Measurements from ENCODE around the gene HLA-F.

Gene HLA-F

DNA sequence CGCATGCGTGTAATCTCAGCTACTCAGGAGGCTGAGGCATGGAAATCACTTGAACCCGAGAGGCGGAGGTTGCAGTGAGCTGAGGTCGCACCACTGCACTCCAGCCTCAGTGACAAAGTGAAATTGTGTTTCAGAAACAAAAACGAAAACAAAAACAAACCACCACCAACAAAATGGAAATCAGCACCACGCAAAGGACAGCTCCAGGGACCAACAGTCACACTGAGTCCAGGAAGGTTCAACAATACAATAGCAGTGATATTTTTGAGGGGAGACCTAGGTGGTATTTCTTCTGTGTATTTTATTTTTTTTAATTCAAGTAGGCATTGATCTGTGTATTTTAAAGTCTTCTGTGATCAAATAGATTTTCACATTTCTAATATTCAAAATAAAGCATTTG is 9.8 kb downstream of the HLA-F start:
- no peak for TF ChIP-seq EZH2 (IDR thresholded peaks at IDR 0.05; ENCODE audit: borderline replicate concordance, low read depth, low read length, severe bottlenecking)
- TF ChIP-seq, protein P1, sequence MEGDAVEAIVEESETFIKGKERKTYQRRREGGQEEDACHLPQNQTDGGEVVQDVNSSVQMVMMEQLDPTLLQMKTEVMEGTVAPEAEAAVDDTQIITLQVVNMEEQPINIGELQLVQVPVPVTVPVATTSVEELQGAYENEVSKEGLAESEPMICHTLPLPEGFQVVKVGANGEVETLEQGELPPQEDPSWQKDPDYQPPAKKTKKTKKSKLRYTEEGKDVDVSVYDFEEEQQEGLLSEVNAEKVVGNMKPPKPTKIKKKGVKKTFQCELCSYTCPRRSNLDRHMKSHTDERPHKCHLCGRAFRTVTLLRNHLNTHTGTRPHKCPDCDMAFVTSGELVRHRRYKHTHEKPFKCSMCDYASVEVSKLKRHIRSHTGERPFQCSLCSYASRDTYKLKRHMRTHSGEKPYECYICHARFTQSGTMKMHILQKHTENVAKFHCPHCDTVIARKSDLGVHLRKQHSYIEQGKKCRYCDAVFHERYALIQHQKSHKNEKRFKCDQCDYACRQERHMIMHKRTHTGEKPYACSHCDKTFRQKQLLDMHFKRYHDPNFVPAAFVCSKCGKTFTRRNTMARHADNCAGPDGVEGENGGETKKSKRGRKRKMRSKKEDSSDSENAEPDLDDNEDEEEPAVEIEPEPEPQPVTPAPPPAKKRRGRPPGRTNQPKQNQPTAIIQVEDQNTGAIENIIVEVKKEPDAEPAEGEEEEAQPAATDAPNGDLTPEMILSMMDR (IDR thresholded peaks at IDR 0.05; ENCODE audit: borderline replicate concordance, extremely low read depth, low read length, poor library complexity, severe bottlenecking): no peak
- ATAC-seq (ENCODE audit: insufficient read depth, low read depth): no peak
- no peak overlapping the region for H3K4me2 ChIP-seq (ENCODE audit: insufficient read depth, low read length)

GRCh38 chr6:29734046-29735018 is 11.1 kb downstream of the HLA-F start:
- ATAC-seq (ENCODE audit: insufficient read depth, low read depth) (no peak), DNase-seq (no peak)
- Histone ChIP-seq H3K27ac (ENCODE audit: low read length) (no peak overlapping the region), H3K9me3 (ENCODE audit: insufficient read depth, low read length, severe bottlenecking) (no peaks in the 10 kb centered on the region), H2AFZ (ENCODE audit: low read depth, low read length) (no peak overlapping the region), H3K79me2 (ENCODE audit: insufficient read depth, low read length) (no peaks in the 10 kb centered on the region), H3K4me3 (ENCODE audit: low read depth in 1 of 2, low read length in 2 of 2) (no peak overlapping the region), H3K9ac (ENCODE audit: low read depth, low read length) (no peak overlapping the region), H3K4me2 (ENCODE audit: insufficient read depth, low read length) (no peak overlapping the region), H3K36me3 (ENCODE audit: insufficient read depth, low read length) (no peaks in the 10 kb centered on the region), H4K20me1 (ENCODE audit: insufficient read depth, low read length) (no peaks in the 10 kb centered on the region), H3K4me1 (ENCODE audit: insufficient read depth, low read length) (no peaks in the 10 kb centered on the region), H3K27me3 (ENCODE audit: insufficient read depth, low read length, poor library complexity) (peaks cover 8% of the 10 kb centered on the region)
- no peak for TF ChIP-seq EZH2 (IDR thresholded peaks at IDR 0.05; ENCODE audit: borderline replicate concordance, low read depth, low read length, severe bottlenecking)
- TF ChIP-seq, protein P1 (IDR thresholded peaks at IDR 0.05; ENCODE audit: borderline replicate concordance, extremely low read depth, low read length, poor library complexity, severe bottlenecking): no peak

More for the DNA sequence above, 9.8 kb downstream of the HLA-F start:
- Histone ChIP-seq H3K36me3 (ENCODE audit: insufficient read depth, low read length) (no peaks in the 10 kb centered on the region), H3K9me3 (ENCODE audit: insufficient read depth, low read length, severe bottlenecking) (no peaks in the 10 kb centered on the region), H3K4me1 (ENCODE audit: insufficient read depth, low read length) (no peaks in the 10 kb centered on the region), H4K20me1 (ENCODE audit: insufficient read depth, low read length) (no peaks in the 10 kb centered on the region), H3K9ac (ENCODE audit: low read depth, low read length) (no peak overlapping the region), H3K79me2 (ENCODE audit: insufficient read depth, low read length) (no peaks in the 10 kb centered on the region), H3K27me3 (ENCODE audit: insufficient read depth, low read length, poor library complexity) (peaks cover 11% of the 10 kb centered on the region), H3K27ac (ENCODE audit: low read length) (no peak overlapping the region), H3K4me3 (ENCODE audit: low read depth in 1 of 2, low read length in 2 of 2) (no peak overlapping the region), H2AFZ (ENCODE audit: low read depth, low read length) (no peak overlapping the region)
- DNase-seq: no peak

DNA sequence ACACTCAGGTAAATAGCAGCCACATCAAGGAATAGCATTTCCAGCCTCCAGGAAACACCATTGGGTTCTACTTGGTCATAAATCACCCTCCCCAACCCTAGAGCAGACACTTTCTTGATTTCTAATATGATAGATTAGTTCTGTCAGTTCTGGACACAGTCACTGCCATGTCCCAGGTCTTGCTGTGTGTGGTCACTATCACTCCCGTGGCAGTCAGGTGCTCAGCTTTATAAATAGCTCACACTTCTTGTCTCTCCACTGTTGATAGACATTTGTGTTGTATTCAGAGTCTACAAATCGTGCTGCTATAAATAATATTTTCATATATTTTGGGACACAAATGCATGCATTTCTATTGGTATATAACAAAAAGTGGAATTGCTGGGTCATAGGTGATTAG is 13.3 kb downstream of the HLA-F start:
- TF ChIP-seq, protein P1 (IDR thresholded peaks at IDR 0.05; ENCODE audit: borderline replicate concordance, extremely low read depth, low read length, poor library complexity, severe bottlenecking): no peak
- TF ChIP-seq EZH2 (IDR thresholded peaks at IDR 0.05; ENCODE audit: borderline replicate concordance, low read depth, low read length, severe bottlenecking): no peak
- Histone ChIP-seq H3K4me2 (ENCODE audit: insufficient read depth, low read length) (no peak overlapping the region), H3K4me3 (ENCODE audit: low read depth in 1 of 2, low read length in 2 of 2) (no peak overlapping the region), H2AFZ (ENCODE audit: low read depth, low read length) (no peak overlapping the region), H3K27me3 (ENCODE audit: insufficient read depth, low read length, poor library complexity) (peaks cover 4% of the 10 kb centered on the region), H3K9me3 (ENCODE audit: insufficient read depth, low read length, severe bottlenecking) (no peaks in the 10 kb centered on the region), H3K27ac (ENCODE audit: low read length) (no peak overlapping the region), H3K9ac (ENCODE audit: low read depth, low read length) (no peak overlapping the region), H3K4me1 (ENCODE audit: insufficient read depth, low read length) (no peaks in the 10 kb centered on the region), H3K36me3 (ENCODE audit: insufficient read depth, low read length) (no peaks in the 10 kb centered on the region), H3K79me2 (ENCODE audit: insufficient read depth, low read length) (no peaks in the 10 kb centered on the region), H4K20me1 (ENCODE audit: insufficient read depth, low read length) (no peaks in the 10 kb centered on the region)
- ATAC-seq (ENCODE audit: insufficient read depth, low read depth): no peak
- DNase-seq: no peak

Data from DND-41 (cell line).